CD14-positive monocyte (primary cell): ENCODE results near the gene JARID2. TPM values are rescaled to one million over a fixed set of nuclear protein-coding genes. Genes with fewer than 3 reads are reported as not detected.

Experiments used
- DNase-seq, 3 donors: peaks; one replicate each; pipeline ENCODE4 v3.0.0-alpha.2; 2011 to 2022
- H2AFZ ChIP-seq: 2 replicates; pipeline ENCODE4 v1.6.0; 2012; ENCODE audit warnings: mild to moderate bottlenecking, low read depth, low read length, inconsistent platforms; ENCODE audit not compliant: insufficient read depth, poor library complexity, severe bottlenecking
- H3K27ac ChIP-seq, 2 donors: 1 replicate in 1 of 2; 2 replicates in 1 of 2; pipeline ENCODE4 v1.5.1; 2012 to 2013; ENCODE audit warnings: low read length in 2 of 2, control low read depth in 1 of 2, inconsistent platforms in 1 of 2, low read depth in 1 of 2, mild to moderate bottlenecking in 1 of 2
- H3K27me3 ChIP-seq, 2 donors: one replicate each; pipeline versions ENCODE4 v1.6.0 to v1.6.1; 2011 to 2013; ENCODE audit warnings: low read length in 2 of 2; ENCODE audit not compliant: control insufficient read depth in 2 of 2, insufficient read depth in 2 of 2
- H3K36me3 ChIP-seq, 2 donors: replicated peaks in 1 of 2; 1 replicate in 1 of 2; 2 replicates in 1 of 2; pipeline versions ENCODE4 v1.5.1 to v1.6.1; 2012 to 2013; ENCODE audit warnings: low read length in 2 of 2, control low read depth in 1 of 2, inconsistent platforms in 1 of 2, mild to moderate bottlenecking in 1 of 2; ENCODE audit not compliant: insufficient read depth in 2 of 2, control insufficient read depth in 1 of 2
- H3K4me1 ChIP-seq, 2 donors: 1 replicate in 1 of 2; 2 replicates in 1 of 2; pipeline versions ENCODE4 v1.5.1 to v1.6.1; 2012 to 2013; ENCODE audit warnings: low read length in 2 of 2, control low read depth in 1 of 2, inconsistent platforms in 1 of 2, mild to moderate bottlenecking in 1 of 2, moderate library complexity in 1 of 2; ENCODE audit not compliant: insufficient read depth in 2 of 2, control insufficient read depth in 1 of 2
- H3K4me2 ChIP-seq: replicated peaks from 2 replicates; pipeline ENCODE3; 2012; ENCODE audit warnings: low read length, moderate library complexity, mild to moderate bottlenecking; ENCODE audit not compliant: poor library complexity, severe bottlenecking; ENCODE audit errors: extremely low read depth
- H3K4me3 ChIP-seq, 3 experiments: fragments of 200-600 bp in 1 of 3; sonication (generic) in 1 of 3; replicated peaks in 1 of 3; 1 replicate in 2 of 3; 2 replicates in 1 of 3; pipeline ENCODE4 v1.5.1; 2011 to 2013; ENCODE audit warnings: low read length in 3 of 3, mild to moderate bottlenecking in 3 of 3, control low read depth in 2 of 3, low read depth in 2 of 3, inconsistent platforms in 1 of 3, moderate library complexity in 1 of 3
- H3K79me2 ChIP-seq: 2 replicates; pipeline ENCODE4 v1.6.0; 2012; ENCODE audit warnings: mild to moderate bottlenecking, control low read depth, inconsistent platforms, low read length, moderate library complexity; ENCODE audit not compliant: insufficient read depth
- H3K9ac ChIP-seq: 2 replicates; pipeline ENCODE4 v1.6.0; 2017; ENCODE audit warnings: low read length, mild to moderate bottlenecking; ENCODE audit not compliant: insufficient read depth, poor library complexity, severe bottlenecking
- H3K9me3 ChIP-seq, 2 donors: replicated peaks in 1 of 2; 1 replicate in 1 of 2; 2 replicates in 1 of 2; pipeline versions ENCODE4 v1.5.1 to v1.6.1; 2012 to 2013; ENCODE audit warnings: low read length in 2 of 2, control low read depth in 1 of 2; ENCODE audit not compliant: control insufficient read depth in 1 of 2, insufficient read depth in 1 of 2
- H4K20me1 ChIP-seq: 2 replicates; pipeline ENCODE4 v1.6.0; 2012; ENCODE audit warnings: mild to moderate bottlenecking, low read length, control low read depth, moderate library complexity; ENCODE audit not compliant: insufficient read depth
- H3K27ac Mint-ChIP-seq, 7 donors: one replicate each; pipeline ENCODE4 v1.8.0; 2020; ENCODE audit warnings: mild to moderate bottlenecking in 7 of 7, mixed read lengths in 7 of 7, moderate library complexity in 6 of 7, inconsistent platforms in 2 of 7
- H3K27me3 Mint-ChIP-seq, 3 donors: one replicate each; pipeline ENCODE4 v1.8.0; 2021 to 2022; ENCODE audit warnings: low read depth in 3 of 3, mild to moderate bottlenecking in 3 of 3, mixed read lengths in 3 of 3, moderate library complexity in 3 of 3, inconsistent platforms in 1 of 3
- H3K36me3 Mint-ChIP-seq, 2 donors: one replicate each; pipeline ENCODE4 v1.8.0; 2020; ENCODE audit warnings: mixed read lengths in 2 of 2, inconsistent platforms in 1 of 2, mild to moderate bottlenecking in 1 of 2
- H3K4me1 Mint-ChIP-seq: one replicate; pipeline ENCODE4 v1.8.0; 2020; ENCODE audit warnings: mild to moderate bottlenecking, mixed read lengths
- H3K4me3 Mint-ChIP-seq, 2 donors: one replicate each; pipeline ENCODE4 v1.8.0; 2020; ENCODE audit warnings: mild to moderate bottlenecking in 2 of 2, mixed read lengths in 2 of 2, moderate library complexity in 1 of 2
- H3K9me3 Mint-ChIP-seq, 7 donors: one replicate each; pipeline ENCODE4 v1.8.0; 2020 to 2022; ENCODE audit warnings: mixed read lengths in 7 of 7, mild to moderate bottlenecking in 6 of 7, moderate library complexity in 6 of 7, inconsistent platforms in 2 of 7
- WGBS: methylation state at CpG from one replicate; pipeline ENCODE4 v1.1.5; 2013; ENCODE audit warnings: missing lambda C conversion rate; ENCODE audit not compliant: insufficient coverage; 5-methylcytosine and 5-hydroxymethylcytosine counted together
- intact Hi-C, 2 donors: fragments of 100-400 bp; cut with micrococcal nuclease; formaldehyde crosslinking; loops; one replicate each; pipeline versions ENCODE4 v1.15.0 to v1.15.1; 2023
- polyA plus RNA-seq, 3 donors: library from polyadenylated mRNA; depleted of rRNA in 1 of 3; unstranded in 2 of 3; stranded (reverse) in 1 of 3; fragments of 300-500 nt in 2 of 3; fragments of >200 nt in 1 of 3; fragmentation: Illumina TruSeq in 2 of 3; gene quantifications; 1 replicate in 2 of 3; 2 replicates in 1 of 3; pipeline ENCODE4 v1.2.3, GENCODE V29; 2012 to 2021
- TF ChIP-seq, protein P1 (sequence below): fragments of 200-600 bp; IDR thresholded peaks from one replicate; pipeline ENCODE4 v1.8.0; 2022; ENCODE audit warnings: antibody characterized with exemption, mild to moderate bottlenecking

JARID2 gene
- polyA plus RNA-seq, 3 donors: 6.8 to 17.5 (median 12.5) TPM

- peaks cover 0 to 2% (median 0%) of the 10 kb centered on the region in 7 donors for H3K9me3 Mint-ChIP-seq
- H3K4me2 ChIP-seq: no peak overlapping the region
- H3K9ac ChIP-seq: no peak overlapping the region
- H3K4me3 Mint-ChIP-seq: no peak overlapping the region
- DNase-seq: no peak
- no peak overlapping the region for H2AFZ ChIP-seq
- H3K27me3 ChIP-seq: no peaks in the 10 kb centered on the region
- peaks cover 0 to 18% of the 10 kb centered on the region in 2 donors for H3K36me3 ChIP-seq
- no CpG with 5 or more reads among the region's 1 CpG for WGBS
- H3K79me2 ChIP-seq: peaks cover 95% of the 10 kb centered on the region
- H3K4me1 ChIP-seq: peaks cover 14 to 27% of the 10 kb centered on the region in 2 donors
- H3K4me1 Mint-ChIP-seq: peaks cover 61% of the 10 kb centered on the region
- peaks cover 0 to 2% (median 0%) of the 10 kb centered on the region in 3 donors for H3K27me3 Mint-ChIP-seq
- H3K27ac Mint-ChIP-seq: no peak overlapping the region
- H3K9me3 ChIP-seq: no peaks in the 10 kb centered on the region
- TF ChIP-seq, protein P1, sequence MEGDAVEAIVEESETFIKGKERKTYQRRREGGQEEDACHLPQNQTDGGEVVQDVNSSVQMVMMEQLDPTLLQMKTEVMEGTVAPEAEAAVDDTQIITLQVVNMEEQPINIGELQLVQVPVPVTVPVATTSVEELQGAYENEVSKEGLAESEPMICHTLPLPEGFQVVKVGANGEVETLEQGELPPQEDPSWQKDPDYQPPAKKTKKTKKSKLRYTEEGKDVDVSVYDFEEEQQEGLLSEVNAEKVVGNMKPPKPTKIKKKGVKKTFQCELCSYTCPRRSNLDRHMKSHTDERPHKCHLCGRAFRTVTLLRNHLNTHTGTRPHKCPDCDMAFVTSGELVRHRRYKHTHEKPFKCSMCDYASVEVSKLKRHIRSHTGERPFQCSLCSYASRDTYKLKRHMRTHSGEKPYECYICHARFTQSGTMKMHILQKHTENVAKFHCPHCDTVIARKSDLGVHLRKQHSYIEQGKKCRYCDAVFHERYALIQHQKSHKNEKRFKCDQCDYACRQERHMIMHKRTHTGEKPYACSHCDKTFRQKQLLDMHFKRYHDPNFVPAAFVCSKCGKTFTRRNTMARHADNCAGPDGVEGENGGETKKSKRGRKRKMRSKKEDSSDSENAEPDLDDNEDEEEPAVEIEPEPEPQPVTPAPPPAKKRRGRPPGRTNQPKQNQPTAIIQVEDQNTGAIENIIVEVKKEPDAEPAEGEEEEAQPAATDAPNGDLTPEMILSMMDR: no peak
- peak overlapping the region in 1 of 2 donors; percentile 20 for H3K27ac ChIP-seq
- peaks cover 95% of the 10 kb centered on the region for H4K20me1 ChIP-seq
- intact Hi-C loops: no loop called here
- H3K4me3 ChIP-seq: no peak overlapping the region
- peaks cover 44 to 50% of the 10 kb centered on the region in 2 donors for H3K36me3 Mint-ChIP-seq
Observed at GRCh38 chr6:15410752-15411151, 164.9 kb downstream of the JARID2 start.

DNA sequence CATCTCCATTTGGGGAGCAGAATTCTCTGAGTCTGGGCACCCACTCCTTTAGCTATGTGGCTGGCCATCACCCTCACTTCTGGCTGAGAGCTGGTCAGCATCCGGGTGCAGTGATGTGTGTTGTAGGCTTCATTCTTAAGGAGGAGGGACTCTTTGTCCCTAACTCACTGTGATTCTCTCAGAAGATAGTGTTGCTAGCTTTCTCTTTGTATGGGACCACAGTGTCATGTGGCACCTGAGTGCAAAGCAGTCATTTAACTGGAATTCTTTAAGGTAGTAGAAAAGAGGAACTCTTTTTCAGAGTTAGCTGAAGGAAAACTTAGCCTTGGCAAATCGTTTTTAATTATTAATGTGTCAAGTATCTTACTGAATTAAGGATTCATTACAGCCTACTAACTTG lies 165.9 kb downstream of the JARID2 start:
- Mint-ChIP-seq H3K27ac (peak overlapping the region; percentile 12 to 77 (median 55)), H3K4me3 (no peak overlapping the region), H3K9me3 (peaks cover 0 to 5% (median 0%) of the 10 kb centered on the region in 7 donors), H3K36me3 (peaks cover 51 to 55% of the 10 kb centered on the region in 2 donors), H3K4me1 (peaks cover 55% of the 10 kb centered on the region), H3K27me3 (peaks cover 0 to 2% (median 0%) of the 10 kb centered on the region in 3 donors)
- H2AFZ ChIP-seq: no peak overlapping the region
- no peak overlapping the region for H3K4me2 ChIP-seq
- no peak for DNase-seq
- H3K4me1 ChIP-seq: peaks cover 14 to 26% of the 10 kb centered on the region in 2 donors
- no peak overlapping the region for H3K27ac ChIP-seq
- H4K20me1 ChIP-seq: peaks cover 87% of the 10 kb centered on the region
- no peaks in the 10 kb centered on the region for H3K9me3 ChIP-seq
- peaks cover 88% of the 10 kb centered on the region for H3K79me2 ChIP-seq
- intact Hi-C loops: no loop called here
- TF ChIP-seq, protein P1: no peak
- no peaks in the 10 kb centered on the region for H3K27me3 ChIP-seq
- no CpG with 5 or more reads among the region's 2 CpGs for WGBS
- no peak overlapping the region for H3K9ac ChIP-seq
- H3K4me3 ChIP-seq: no peak overlapping the region
- peaks cover 0 to 19% of the 10 kb centered on the region in 2 donors for H3K36me3 ChIP-seq
